ENCODE measurements around the gene RGS6.

RGS6 gene

DNA sequence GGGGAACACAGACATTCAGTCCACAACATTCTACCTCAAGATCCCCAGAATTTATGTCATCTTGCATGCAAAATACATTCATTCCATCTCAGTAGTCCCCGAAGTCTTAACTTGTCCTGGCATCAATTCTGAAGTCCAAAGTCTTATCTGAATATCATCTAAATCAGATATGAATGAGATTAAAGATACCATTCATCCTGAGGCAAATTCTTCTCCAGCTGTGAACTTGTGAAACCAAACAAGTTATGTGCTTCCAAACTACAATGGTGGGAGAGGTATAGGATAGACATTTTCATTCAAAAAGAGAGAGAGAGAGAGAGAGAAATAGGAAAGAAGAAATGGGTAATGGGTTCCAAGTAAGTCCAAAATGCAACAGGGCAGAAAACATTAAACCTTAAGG is 571.0 kb downstream of the RGS6 start:
- no peak for DNase-seq (ENCODE audit: low read depth)

DNA sequence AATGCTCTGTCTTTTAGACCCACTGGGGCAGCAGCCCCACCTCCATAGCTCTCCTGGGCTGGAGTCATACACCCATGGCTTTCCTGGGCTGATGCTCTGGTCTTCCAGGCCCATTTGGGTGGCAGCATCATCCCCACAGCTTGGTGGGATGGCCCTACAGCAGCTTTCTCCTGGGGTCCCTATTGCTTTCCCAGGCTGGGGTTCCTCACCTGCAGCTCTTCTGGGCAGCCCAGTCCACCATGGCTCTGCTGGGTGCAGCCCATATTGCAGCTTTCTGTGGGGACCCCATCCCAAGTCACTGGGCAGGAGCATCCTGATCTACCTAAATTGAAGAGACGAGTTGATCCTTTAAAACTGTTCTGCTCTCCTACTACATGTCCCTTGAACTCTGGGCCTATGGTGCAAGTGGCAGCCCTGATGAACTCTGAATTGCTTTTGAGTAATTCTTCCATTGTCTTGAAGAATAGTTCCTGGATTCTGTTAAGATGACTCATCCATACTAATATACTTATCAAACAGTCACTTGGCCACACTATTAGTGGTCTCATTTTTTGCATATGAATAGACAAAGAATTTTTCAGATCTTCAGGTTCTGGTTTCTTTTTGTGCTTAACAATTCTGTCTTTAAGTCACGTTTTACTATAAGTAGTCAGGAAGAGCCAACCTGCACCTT is 571.6 kb downstream of the RGS6 start:
- DNase-seq (ENCODE audit: low read depth) = no peak

DNA sequence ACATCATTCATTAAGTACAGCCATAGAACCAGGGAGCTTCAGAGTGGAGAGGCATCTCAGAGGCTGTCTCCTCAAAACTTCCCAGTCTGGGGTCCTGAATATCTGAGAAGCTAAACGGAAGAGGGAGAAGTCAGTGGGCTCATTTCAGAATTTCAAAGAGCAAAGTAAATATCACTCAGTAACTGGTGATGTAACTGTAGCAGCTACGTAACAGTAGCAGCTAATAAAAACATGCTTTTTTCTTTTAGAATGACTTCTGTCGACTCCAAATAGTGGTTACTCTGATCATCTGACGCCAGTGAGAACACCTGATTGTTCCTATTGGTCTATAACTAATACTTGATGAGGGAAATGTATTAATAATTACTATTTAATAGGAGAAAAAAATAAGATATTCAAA is 578.3 kb downstream of the RGS6 start:
- no peak for DNase-seq (ENCODE audit: low read depth)

DNA sequence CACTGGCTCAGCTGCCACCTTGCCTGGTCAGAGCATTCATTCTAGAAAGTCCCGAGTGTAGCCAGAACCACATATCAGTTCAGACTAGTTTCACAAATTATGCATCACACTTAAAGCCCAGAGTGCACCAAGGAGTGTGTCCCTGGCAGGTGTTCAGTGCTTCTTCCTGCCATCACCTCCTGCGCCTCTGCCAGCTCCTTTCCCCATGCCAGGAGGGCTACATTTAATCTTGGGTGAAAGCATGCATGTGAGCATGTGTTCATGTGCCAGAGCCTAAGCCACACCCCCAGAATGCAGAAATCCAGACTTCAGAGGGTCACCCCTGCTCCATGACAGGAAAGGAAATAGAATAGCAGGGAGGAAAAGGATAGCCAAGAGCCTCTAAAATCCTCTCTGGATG is 580.1 kb downstream of the RGS6 start:
- no peak for DNase-seq (ENCODE audit: low read depth)

DNA sequence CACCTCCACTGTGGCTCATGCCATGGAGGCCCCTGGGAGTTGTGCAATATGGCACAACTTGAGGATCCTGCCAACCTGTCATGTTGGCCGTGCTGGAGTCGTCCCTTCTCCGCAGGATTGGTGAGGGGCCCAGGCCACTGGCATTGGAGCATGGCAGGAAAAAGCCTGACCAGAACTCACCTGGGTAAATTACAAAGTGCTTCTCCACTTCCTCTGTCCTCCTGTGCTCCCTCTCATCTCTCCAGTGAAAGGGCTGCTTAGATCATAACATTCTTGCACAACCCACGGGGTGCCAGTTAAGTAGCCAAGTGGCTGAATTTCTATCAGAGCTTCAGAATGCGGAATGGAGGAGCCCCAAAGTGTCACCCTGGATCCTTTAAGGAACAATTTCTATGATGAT is 580.7 kb downstream of the RGS6 start:
- DNase-seq (ENCODE audit: low read depth) = no peak

DNA sequence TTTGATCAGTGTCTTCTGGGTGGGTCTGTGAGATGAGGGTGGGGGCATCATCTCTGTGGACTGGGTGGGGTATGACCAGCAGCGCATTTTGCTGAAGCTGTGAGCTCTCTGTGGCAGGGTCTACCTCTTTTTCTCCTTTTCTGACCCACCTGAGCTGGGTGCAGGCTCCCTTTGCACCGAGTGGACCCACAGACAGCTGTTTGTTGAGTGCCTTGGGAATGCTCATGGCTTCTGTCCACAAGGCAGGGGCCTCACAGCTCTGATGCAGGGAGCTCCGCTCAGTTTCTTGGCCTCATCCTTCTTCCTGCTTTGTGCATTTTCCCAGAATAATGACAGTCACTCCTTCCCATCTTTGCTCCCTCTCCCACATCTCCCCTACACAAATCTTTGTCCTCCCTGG is 581.1 kb downstream of the RGS6 start:
- no peak for DNase-seq (ENCODE audit: low read depth)

DNA sequence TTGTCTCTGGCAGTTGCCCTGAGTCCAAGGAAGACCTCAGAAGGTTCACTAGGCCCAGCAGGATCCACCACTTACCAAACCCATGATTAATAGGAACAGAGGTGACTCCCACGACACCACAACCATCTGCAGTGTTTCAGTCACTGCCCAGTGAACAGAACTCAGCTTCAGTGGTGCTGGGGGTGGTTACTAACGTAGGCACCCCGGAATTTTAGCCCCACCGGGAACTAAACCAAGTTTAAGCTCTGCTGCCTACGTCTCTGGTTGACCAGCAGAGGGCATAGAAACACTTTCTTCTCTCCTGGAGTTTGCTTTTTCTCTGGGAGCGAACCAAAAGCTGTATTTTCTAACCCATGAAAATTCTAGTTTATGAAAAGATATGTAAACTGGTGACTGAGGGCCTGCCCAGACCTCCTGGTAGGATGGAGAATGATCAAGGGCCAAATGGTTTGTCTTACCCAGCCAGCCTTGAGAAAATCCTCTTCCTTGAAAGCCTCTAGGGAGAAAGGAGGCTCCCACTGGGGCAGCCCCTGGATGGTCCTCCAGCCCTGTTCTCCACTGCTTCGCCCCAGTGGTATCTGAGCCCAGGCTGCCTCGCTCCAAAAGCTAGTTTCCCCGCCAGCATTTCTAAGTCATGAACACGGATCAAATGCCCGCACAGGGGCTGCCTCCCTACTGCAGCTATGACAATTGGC is 581.9 kb downstream of the RGS6 start:
- no peak for DNase-seq (ENCODE audit: low read depth)

DNA sequence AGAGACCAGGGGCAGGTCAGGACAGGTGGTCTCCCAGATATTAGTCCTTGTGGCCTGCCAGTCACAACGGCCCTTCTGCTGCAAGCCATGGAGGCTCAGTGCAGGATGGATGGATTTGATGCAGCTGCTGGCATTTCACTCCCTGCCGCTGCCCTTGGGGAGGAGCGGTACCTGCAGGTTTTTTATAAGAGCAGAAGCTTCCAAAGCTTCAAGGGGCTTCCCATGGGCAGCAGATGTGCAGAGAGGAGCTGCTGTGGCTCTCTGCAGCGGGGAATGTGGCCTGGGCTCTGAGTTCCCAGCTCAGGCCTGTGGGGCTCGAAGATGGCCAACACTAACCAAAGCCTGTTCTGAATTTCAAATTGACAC is 582.4 kb downstream of the RGS6 start:
- DNase-seq (ENCODE audit: low read depth) = no peak

DNA sequence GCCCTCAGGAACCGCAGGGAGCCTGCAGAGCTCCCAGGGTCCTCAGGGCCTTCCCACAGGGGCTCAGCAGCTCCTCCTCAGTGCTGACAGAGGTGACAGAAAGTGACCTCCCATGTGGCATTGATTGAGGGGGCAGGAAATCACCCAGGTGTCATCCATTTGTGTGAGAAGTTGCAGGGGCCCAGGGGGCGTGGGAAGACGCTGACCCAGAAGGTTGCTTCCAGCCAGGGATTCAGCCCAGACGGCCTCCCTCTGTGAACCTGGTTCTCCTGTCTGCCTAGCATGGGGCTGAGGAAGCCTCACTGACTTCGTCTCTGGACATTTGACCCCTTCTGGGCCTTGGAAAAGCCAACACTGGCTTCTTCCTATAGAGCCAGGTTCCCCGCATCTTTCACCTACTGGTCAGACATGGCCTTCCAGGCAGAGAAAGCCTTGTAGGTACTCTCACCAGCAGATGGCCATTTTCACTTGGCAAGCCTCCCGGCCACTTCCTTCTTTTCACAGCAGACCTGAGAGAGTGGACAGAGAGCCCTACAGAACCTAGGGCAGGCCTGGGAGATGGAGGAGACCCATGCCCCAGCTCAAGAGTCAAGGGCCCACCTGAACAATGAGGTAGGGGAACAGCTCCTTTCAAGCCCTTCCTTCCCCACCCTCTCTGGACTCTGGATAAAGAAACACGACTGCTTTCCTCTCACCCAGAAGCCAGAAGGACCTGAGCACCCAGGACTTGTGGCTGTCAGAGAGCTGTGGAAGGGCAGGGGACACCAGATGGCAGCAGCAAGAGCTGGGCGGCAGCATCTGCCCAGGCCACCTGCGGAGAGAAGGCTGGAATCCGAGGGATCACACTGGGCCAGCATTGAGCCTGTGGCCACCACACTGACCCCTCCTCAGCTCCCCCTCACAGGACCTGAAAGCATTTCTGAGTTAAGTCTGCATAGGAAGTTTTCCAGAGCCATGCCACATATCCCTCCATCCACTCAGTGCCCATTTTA is 583.8 kb downstream of the RGS6 start:
- DNase-seq (ENCODE audit: low read depth) = no peak

DNA sequence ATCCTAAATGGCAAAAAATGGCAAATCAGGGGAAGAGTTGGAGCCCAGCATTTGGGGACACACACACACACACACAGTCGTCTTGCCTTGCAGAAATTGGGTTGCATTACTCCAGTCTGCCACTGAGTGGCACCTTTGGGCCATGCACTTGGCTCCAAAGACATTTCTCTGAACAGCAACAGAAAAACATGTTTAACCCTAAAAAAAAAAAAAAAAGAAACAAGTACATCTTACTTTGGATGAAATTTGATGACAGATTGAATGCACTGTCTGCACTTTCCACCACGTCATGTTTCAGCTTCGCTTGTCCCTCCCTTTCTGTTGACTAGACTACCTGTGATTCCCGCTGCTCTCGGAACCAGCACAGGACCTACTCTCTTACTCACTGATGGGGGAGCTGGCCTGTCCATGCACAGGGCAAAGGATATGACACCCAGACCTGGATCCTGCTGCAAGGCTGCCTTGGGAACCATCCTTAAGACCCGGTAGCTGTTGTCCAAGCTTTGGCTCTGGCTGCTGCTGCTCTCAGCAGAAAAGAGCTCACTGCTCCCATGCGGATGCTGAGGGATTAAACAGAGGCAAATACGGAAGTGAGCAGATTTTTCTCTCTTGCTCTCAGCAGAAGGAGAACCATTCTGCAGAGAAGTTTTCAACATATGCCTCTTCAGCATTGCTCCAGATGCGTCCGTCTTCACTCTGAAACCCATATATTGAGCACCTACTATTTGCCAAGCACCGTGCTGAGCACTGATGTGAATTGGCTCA is 584.9 kb downstream of the RGS6 start:
- peak; percentile 44 for DNase-seq (ENCODE audit: low read depth)

DNA sequence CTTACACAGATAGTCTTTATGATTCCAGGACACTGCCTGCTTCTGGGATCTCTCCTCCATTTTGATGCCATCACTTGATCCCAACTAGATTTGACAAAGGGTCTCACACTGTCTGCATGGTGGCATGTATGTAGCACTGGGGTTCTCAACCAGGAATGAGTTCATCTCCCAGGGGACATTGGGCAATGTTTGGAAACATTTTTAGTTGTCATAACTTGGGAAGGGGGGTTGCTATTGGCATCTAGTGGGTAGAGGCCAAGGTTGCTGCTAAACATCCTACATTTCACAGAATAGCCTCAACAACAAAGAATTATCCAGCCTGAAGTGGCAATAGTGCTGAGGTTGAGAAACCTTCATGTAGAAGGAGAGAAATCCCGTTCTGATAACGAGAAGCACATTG is 585.5 kb downstream of the RGS6 start:
- DNase-seq (ENCODE audit: low read depth) = no peak

DNA sequence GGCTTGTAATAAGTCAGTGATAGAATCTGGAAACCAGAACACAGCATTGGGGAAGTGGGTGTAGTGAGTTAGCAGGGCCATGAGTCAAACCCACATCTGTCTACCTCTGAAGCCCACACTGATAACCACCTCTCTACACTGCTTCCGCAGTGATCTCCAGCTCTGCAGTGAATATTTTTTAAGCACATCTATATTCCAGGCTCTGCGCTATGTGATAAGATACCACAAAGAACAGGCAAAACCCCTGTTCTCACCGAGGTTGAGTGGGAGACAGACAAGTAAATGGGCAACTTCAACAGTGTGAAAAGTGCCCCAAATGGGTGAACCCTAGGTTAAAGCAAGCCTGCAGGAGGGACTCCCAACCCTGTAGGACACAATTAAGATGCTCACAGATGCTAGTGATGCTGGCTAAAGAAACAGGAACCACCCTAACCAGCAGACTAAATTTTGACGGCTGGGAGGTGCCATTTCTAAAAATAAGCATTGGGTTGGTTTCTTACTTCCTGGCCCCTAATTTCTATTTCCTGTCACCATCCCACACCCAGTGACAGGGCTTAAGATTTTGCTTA is 586.7 kb downstream of the RGS6 start:
- peak; percentile 13 for DNase-seq (ENCODE audit: low read depth)

DNA sequence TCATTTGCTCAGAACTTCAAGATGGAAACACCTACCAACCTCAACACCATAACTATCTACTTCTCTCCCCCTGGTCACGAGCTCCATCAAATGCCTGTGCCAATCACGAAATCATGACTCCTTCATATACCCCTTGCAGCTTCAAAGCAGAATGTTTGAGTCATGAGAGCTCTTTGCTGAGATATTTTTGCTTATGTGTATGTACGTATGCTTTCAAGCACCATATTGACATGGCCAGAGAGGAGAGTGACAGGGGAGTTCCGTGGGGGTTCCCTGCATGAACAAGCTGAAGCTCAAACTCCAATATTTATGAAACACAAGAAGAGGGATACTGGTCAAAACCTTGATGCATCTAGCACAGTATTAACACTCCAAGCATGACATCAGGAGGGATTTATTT is 587.3 kb downstream of the RGS6 start:
- no peak for DNase-seq (ENCODE audit: low read depth)

DNA sequence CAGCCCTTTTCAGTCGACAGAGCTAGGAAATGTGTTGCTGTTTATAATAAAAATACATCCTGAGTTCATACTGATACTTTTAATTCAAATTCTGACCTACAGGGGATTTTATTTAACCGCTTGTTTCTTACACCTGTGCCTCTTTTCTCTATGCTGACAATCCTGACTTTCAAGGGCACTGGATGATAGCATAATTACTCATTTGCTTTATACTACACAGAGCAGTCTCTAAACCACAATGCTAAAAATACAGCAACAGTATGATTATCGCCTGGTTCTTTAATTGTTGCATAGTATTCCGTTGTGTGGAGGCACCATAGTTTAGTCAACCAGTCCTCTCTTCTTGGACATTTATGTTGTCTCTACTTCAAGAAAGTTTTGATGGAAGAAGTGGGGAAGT is 588.8 kb downstream of the RGS6 start:
- no peak for DNase-seq (ENCODE audit: low read depth)

DNA sequence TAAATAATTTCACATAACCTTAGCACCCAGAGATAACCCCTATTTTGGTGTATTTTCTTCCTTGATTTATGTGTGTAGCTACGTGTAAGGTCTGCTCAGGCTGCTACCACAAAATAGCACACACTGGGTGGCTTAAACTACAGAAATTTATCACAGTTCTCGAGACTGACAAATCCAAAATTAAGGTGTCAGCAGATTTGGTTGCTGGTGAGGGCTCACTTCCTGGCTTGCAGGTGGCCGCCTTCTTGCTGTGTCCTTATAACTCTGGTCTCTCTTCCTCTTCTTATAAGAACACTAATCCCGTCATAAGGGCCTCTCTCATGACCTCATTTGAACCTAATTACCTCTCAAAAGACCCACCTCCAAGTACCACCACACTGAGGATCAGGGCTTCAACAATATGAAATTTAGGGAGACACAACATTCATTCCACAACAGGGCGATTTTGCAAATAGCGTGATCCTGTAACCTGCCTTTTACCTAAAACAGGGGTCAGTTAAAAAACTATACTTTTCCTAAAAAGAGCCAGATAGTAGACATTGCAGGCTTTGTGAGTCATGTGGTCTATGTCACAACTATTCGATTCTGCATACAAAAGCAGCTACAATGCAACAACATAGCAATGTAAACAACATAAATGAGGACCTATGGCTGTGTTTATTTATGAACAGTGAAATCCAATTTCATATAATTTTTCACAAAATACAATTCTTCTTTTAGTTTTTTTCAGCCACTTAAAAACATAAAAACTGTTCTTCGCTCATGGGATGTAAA is 589.9 kb downstream of the RGS6 start:
- no peak for DNase-seq (ENCODE audit: low read depth)

DNA sequence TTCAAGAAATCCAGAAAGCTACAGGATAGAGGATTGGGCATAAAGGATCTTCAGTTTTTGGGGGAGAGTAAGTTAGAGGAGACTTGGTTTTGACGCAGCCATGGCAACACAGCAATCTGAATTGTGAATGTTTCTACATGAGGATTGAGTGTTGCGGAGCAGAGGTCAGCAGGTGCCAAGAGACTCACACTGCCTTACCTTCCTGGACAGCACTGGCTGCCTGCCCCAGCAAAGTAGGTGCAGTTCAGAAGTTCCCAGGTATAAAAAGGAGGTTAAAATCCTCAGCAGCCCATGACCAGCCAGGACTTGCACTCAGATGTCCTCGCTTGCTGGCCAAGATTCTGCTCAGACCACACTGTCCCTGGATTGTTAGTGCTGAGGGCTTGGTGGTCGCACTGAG is 590.6 kb downstream of the RGS6 start:
- no peak for DNase-seq (ENCODE audit: low read depth)

DNA sequence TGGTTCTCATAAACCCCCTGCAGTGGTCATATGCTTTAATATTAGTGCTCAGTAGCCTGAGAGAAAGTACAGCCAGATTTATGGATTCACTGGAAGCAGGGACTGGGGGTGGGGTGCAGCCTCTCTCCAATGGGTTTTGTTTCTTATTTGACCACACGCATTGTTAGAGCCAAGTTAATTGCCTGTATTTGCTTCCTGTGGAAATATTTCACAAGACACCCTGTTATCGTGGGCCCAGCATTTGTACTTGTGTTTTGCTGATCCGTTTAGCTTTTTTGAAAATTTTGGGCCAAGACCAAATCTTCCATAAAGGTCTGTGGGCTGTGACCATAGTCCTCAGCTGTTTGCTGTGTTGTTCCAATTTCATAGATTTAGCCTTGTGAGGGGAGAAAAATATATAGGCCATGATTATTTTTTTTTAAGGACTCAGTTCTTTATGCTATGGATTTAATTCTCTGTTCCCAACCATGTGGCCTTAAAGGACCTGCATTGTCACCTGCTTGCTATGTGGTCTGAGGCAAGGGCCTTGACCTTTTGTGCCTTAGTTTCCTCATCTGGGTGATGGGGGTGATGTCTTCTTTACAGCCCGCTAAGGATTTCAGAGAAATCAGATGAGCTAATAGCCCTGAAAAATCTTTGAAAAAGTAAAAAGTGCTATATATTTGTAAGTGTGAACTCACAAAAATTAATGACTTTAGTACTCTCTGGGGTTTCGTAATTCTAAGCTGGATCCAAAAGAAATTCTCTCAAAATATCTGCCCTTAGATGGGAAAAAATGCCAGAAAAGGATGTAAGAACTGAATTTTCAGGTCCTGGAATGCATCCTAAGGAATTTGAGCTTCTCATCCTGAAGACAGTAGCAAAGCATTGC is 591.4 kb downstream of the RGS6 start:
- DNase-seq (ENCODE audit: low read depth) = no peak

DNA sequence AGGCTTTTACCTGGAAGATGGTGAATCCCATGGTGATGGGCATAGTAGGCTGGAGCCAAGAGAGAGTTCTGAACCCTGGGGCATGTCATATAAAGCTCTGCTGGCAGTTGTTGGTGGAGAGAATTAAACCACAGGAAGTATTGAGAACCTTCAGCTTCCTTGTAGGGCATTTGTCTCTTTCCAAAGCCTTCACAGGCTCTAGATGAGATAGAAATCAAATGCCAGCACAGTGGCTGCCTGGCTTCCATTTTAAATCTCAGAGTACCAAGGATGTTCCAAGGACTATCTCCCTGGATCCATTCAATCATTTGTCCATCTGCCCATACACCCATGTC is 592.0 kb downstream of the RGS6 start:
- DNase-seq (ENCODE audit: low read depth) = no peak

DNA sequence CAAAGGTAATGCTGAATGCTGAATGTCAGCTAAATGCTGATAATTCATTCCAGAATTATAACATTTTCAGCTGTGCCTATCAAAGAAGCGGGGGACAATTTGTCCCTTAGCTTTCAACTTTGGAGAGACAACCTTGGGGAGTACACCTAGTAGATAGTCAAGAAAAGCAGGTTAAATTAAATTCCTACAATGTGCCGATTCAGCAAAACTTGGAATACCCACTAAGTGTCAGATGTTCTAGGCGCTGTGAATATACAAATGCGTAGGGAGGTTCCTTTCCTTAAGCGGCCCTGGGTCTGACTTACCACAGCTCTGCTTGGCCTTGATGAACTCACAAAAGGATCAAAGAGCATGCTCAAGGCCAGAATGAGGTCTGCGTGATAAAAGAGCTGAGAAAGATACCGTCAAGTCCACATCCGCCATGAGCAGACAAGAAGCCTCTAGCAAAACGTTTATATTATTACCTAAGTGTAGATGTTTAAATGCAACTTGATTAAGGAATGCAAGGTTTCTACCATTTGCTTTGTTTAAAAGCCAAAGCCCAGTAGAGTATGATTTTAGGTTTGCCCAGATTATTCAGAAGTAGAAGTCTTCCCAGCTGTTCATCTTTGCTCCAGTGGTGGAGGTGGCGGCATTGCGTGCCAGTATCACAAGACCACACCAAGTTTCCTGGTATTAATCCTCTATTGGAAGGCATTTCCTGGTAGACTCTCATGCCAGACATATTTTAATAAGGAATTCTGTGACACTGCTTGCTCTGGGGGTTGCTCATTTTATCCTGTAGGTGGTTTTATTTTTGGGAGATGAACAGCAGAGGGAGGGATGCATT is 593.1 kb downstream of the RGS6 start:
- no peak for DNase-seq (ENCODE audit: low read depth)

Data from stimulated activated CD8-positive, alpha-beta memory T cell treated with anti-CD3 and anti-CD28 coated beads, Interleukin-12 subunit alpha, Interleukin-12 subunit beta, amount 100 ng/mL, for 1 hour (primary cell).